Effector CD4-positive, alpha-beta T cell (primary cell): ENCODE measurements around the gene RGL3.
"Not testable (repeated sequence)": the region's sequence is repeated elsewhere in the genome, so short reads cannot be mapped to it uniquely, and the experiment has no call there.

Source experiments
- DNase-seq: peaks from one replicate; pipeline ENCODE4 v3.0.0-alpha.2; 2020

The RGL3 gene

GRCh38 chr19:11448923-11449554, 29.9 kb upstream of the RGL3 start:
- no peak for DNase-seq

- no peak for DNase-seq
These were observed 29.3 kb upstream of the RGL3 start for GRCh38 chr19:11448410-11448809.

GRCh38 chr19:11447347-11448262, 28.5 kb upstream of the RGL3 start:
- no peak for DNase-seq

GRCh38 chr19:11446652-11447301, 27.7 kb upstream of the RGL3 start:
- peak; percentile 43 for DNase-seq

- DNase-seq = no peak
These were observed 27.1 kb upstream of the RGL3 start for GRCh38 chr19:11446271-11446651.

GRCh38 chr19:11445141-11445540, 26.0 kb upstream of the RGL3 start:
- DNase-seq = no peak

- no peak for DNase-seq
These were observed 24.9 kb upstream of the RGL3 start for GRCh38 chr19:11444059-11444458.

GRCh38 chr19:11437955-11438354, 18.8 kb upstream of the RGL3 start:
- no peak for DNase-seq

GRCh38 chr19:11435833-11436313, 16.8 kb upstream of the RGL3 start:
- DNase-seq = no peak

- peak; percentile 95 for DNase-seq
These were observed 16.1 kb upstream of the RGL3 start, which contains the start of the genes ODAD3 and PRKCSH for GRCh38 chr19:11435057-11435832. Gene ODAD3, minus strand, starts transcription at chr19:11435121. Its CDS starts 105 bp downstream, at chr19:11435016. Gene PRKCSH, plus strand, starts transcription at chr19:11435635. Its CDS starts 483 bp downstream, at chr19:11436118.

- DNase-seq = no peak
These were observed 15.6 kb upstream of the RGL3 start for GRCh38 chr19:11434703-11435056.

- DNase-seq = not testable (repeated sequence)
These were observed 14.4 kb upstream of the RGL3 start for GRCh38 chr19:11433526-11433925.

- DNase-seq = no peak
These were observed 7.5 kb upstream of the RGL3 start for GRCh38 chr19:11426656-11427055.

GRCh38 chr19:11425719-11426457, 6.8 kb upstream of the RGL3 start:
- no peak for DNase-seq

GRCh38 chr19:11423791-11424181, 4.7 kb upstream of the RGL3 start:
- no peak for DNase-seq

- DNase-seq = no peak
These were observed 4.2 kb upstream of the RGL3 start for GRCh38 chr19:11423164-11423790.

GRCh38 chr19:11422163-11423065, 3.3 kb upstream of the RGL3 start:
- peak; percentile 32 for DNase-seq

GRCh38 chr19:11421371-11422098, 2.4 kb upstream of the RGL3 start:
- DNase-seq = no peak
